GM21515 (cell line): Measurements from ENCODE around the gene MAGEB17.

Source experiments
- ATAC-seq: cut with Tn5 transposase; IDR thresholded peaks from one replicate; pipeline ENCODE4 v1.9.1; 2021; ENCODE audit not compliant: unreplicated experiment

Gene MAGEB17

DNA sequence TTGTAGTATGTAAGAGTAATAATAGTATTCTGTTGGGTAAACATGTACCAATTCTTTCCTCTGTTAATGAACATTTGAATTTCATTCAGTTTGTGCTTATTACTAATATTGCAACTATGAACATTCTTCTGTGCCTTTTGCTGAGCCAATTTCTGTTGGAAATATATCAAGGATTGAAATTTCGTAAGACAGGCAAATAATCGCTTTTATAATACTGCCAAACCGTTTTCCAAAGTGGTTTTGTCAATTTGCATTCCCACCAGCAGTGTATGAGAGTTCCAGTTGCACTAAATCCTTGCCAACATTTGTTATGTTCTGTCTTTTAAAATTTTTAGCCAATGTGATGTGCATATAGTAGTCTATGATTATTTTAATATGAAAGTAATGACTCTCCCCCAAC, 38.6 kb downstream of the MAGEB17 start:
- ATAC-seq, result no peak

GRCh38 chrX:16207634-16208033, 40.4 kb downstream of the MAGEB17 start:
- ATAC-seq, result no peak

GRCh38 chrX:16208601-16209000, 41.3 kb downstream of the MAGEB17 start:
- no peak for ATAC-seq

DNA sequence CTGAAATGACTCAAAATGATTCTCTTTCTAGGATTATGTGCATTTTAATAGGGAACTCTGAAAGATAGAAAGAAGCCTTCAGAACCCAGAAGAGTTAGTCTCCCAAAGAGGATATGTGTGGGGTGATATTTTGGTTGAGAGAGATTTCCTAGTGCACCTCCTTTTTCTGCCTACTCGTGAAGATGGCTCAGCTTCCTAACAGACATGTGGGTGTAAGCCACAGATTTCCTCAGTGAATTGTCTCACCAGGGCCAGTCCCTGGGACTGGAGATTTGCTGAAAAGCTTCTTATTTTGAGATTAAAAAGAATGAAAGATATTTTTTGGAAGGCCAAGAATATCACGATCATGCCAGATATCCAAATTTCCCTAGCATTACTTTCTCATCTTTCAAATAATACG, 42.8 kb downstream of the MAGEB17 start:
- ATAC-seq, result no peak

DNA sequence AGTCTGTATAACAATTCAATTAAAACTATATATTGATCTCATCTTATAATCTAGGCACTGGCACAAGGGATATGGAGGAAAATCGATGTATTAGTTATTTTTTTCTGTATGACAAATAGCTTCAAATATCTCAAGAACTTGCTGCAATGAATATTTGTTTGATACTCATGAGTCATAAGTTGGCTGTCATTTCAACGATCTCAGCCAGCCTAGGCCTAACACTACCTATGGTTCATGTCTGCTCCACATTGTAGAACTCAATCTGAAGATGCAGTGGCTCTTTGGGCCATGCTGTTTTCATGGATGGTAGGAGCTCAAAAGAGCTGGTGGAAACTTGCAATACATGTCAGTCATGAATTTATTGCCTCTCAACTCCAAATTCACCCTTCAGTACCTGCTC, 44.7 kb downstream of the MAGEB17 start:
- ATAC-seq, result no peak

- no peak for ATAC-seq
These were observed 45.2 kb downstream of the MAGEB17 start for GRCh38 chrX:16212436-16212835.

DNA sequence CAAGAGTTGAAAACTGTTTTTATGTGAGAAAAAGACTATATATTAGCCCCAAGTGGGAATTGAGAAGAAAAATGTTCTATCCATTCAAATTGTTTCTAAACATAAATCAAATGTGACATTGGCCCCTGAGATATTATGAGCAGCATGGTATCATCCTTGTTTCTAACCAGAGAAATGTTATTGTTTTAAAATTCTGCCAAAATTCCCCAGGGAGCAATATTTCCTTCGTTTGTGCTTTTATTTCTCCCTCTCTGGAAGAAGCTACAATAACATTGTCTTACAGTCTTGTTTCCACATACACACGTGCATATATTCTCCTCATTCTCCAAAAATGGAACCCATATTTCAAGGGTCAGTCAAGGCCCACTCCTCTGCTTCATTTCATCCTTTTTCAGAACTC, 46.7 kb downstream of the MAGEB17 start:
- no peak for ATAC-seq

- no peak for ATAC-seq
These were observed 48.4 kb downstream of the MAGEB17 start for GRCh38 chrX:16215660-16216059.
